ENCODE measurements around the gene TMEM135.
"Not testable (repeated sequence)": the region's sequence is repeated elsewhere in the genome, so short reads cannot be mapped to it uniquely, and the experiment has no call there.

TMEM135 gene

DNA sequence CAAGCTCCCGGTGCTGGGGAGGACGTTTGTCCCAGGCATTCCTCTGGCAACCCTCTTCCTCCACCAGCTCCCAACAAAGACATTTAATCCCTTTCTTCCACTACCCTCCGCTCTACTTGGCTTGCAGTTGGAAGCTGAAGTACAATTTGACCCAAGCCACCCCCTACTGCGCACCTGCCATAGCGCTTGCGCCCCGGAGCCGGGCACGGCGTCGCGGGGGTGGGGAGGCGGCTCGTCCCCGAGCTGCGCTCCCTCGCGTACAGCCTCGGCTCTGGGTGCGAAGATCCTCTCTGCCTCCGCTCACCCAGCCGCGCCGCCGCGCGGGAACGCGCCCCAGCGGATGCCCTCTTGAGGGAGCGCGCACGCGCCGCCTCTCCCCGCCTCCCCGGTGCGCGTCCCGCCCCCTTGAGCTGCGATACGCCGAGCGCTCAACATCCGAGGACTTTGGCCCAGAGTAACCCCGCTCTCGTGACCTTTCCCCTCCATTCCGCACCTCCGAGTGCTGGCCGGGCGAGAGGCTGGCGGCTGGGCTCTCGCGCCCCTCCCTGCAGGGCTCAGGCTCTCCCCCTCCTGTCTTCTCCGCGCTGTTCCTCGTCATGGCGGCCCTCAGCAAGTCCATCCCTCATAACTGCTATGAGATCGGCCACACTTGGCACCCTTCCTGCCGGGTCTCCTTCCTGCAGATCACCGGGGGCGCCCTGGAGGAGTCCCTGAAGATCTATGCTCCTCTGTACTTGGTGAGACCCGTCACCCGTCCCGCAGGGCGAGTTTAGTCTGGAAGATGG is at the start of gene TMEM135:
TMEM135 (plus strand) TSS at position 485 of the 785 bp plus-strand sequence; CDS start at position 597, 112 bp downstream.
- DNase-seq (ENCODE audit: low read depth in 2 of 2): peak; percentile 60 to 68

DNA sequence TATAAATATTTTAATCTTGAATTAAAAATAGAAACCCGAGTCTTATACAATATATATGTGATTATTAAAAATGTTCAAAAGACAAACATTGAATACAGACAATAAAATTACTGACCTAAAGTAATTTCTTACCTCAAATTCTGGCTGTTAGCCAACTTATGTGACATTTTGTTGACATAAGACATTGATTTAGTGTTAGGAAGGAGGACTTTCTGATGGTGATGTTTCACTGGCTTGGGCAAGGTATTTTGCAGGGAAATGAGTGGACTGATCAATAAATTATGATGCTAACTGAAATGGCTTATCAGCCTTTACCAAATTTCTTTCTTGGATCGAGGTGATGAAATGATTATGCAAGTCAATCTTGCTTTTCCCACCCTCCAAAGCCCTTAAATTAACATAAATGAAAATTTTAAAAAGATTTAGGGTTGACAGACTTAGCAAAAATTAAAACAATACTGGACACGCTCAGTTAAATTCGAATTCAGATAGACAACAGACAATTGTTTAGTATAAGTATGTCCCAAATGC is 49.3 kb upstream of the TMEM135 start:
- DNase-seq (ENCODE audit: low read depth in 2 of 2): no peak

DNA sequence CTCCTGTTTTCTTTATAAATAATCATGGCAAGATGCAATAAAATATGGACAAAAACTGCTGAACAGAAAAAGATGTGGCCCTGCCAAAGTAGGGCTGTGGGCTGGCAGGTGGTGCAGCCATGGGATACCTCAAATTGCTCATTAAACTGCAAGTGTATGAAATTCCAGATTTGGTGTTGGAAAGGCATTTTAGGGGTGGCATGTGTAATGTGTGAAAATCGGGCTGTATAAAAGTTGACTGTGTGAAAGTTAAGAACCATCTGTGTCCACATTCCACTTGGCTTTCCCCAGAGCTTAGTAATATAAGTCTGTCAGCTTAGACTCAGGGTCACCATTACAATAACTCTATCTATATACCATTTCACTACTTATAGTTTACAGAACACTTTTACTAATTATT is 47.7 kb upstream of the TMEM135 start:
- DNase-seq (ENCODE audit: low read depth in 2 of 2): no peak

DNA sequence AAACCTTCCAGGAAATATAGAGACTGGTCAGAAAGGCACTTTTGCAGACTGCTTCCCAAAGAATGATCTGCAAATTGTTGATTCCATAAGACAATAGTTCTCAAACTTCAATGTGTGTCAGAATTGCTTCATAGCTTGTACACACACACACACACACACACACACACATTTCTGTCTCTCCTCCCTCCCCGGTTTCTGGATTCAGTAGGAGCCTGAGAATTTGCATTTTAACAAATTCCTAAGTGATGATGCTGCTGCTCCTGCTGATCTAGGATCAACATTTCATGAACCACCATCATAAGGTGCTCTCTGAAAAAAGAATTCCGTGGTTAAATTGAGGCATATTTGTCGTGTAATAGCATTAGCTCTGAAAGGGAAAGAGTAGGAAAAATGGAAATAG is 47.2 kb upstream of the TMEM135 start:
- peak; percentile 42 to 50 for DNase-seq (ENCODE audit: low read depth in 2 of 2)

DNA sequence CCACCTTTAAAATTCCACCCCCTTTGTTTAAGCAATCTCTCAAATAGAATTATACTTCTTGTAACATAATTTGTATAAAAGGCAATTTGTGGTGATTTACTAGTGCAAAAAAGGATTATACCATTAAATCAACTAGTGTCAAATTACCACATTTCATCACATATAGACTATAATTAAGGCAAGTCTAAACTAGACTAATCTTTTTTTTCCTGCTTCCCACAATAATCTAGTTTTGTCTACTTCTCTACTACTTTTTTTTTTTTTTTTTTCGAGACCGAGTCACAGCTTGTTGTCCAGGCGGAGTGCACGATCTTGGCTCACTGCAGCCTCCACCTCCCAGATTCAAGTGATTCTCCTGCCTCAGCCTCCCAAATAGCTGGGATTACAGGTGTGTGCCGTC is 46.4 kb upstream of the TMEM135 start:
- DNase-seq (ENCODE audit: low read depth in 2 of 2): no peak

DNA sequence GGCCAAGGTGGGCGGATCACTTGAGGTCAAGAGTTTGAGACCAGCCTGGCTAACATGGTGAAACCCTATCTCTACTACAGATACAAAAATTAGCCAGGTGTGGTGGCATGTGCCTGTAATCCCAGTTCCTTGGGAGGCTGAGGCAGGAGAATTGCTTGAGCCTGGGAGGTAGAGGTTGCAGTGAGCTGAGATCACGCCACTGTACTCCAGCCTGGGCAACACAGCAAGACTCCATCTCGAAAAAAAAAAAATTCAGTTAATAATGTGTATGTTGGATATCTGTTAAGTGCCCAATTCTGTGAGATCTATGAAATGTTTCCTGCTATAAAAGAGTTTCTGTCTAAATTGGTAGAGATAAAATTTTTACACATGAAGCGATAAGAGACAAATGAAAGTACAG is 45.4 kb upstream of the TMEM135 start:
- DNase-seq (ENCODE audit: low read depth in 2 of 2): not testable (repeated sequence)

DNA sequence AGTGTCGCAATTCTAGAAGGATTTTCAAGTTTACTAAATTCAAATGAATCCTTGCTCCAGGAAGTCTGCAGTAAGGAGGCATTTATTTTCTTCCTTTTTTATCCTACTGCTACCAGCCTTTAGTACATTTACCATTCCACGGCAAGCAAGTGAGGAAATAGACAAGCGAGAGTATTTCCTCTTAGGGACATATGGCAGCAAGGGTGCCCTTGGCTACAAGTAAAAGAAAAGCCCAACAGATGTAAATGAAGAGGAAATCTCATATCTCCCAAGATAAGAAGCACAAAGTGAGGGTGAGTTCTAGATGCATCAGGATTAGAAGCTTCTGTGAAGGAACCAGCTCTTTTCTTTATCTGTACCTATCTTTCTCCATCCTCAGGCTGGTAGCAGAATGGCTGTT is 44.7 kb upstream of the TMEM135 start:
- DNase-seq (ENCODE audit: low read depth in 2 of 2): no peak

DNA sequence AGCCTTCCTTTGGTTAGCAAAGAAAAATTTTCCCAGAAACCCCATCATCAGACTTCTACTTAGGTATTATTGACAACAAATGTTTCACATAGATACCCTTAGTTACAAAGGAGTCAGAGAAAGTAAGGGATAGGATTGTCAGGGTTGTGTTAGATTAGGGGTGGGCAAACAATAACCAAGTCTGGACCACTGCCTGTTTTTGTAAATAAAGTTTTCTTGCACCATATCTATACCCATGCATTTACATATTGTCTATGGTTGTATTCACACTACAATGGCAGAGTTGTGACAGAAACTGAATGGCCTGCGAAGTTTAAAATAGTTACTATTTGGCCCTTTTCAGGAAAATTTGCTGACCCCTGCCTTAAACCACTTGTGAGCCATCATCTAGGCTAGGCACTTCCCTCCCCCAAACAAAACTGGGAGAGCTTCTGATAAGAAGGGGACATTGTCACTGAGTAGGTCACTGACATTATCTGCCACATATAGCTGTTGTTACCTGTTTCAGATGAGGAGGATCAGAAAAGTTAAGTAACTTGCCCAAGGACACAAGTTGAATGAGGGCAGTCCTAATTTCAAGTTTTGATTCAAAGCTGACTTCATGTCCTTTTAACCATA is 40.7 kb upstream of the TMEM135 start:
- no peak for DNase-seq (ENCODE audit: low read depth in 2 of 2)

DNA sequence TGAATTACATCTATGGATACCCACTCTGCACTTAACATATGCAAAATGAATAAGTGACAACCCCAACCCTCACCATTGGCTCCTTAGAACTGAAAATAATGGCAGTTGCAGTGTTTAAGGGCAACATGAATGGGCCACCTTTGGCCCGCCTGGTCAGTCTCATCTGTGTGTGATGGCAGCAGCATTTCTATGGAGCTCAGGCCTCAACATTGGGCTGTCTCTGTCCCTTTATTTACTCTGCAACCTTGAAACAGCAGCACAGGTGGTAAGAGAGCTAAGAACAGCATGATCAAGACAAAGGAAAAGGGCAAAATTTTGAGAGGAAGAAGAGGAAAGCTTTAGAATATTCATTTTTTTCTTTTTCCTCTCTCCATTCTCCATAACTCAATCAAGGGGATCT is 38.3 kb upstream of the TMEM135 start:
- no peak for DNase-seq (ENCODE audit: low read depth in 2 of 2)

DNA sequence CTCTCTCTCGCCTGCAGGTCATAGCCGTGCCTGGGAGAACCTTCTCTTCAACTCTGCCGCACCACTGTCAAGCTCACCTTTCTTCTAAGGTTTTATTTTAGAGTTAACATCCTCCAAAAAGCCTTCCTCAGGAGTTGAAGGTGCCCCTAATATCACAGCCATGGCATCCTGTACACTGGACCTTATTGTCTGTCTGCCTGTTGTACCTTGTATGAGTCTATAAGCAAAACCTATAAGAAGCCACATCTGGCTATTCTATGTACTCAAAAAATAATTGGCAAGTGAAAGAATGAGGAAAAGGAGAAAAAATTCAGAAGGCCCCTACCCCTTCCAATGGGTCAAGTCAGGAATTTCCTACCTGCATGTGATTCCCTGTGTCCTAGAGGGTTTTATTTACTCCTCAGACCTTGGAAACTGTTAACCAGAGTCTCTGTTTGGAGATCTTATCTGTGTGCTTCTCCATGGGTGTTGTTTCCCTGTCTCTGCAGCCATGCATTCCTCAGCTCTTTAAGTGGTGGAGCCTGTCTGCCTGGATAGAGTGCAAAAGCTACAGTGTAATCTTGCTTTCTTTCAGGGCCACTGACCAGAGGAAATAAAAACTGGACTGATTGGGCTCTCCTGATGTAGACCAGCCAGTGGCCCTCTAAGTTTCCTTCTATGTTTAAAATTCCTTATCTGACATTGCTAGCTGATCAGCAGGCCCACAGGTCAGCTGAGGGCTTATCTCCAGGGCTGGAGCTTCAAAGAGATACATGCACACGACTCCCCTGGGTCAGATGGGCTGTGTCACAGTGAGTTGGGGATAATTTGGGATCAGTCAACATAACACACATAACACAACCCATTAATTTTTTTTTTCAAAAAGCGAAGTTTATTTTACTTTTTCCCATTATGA is 37.6 kb upstream of the TMEM135 start:
- DNase-seq (ENCODE audit: low read depth in 2 of 2): no peak

DNA sequence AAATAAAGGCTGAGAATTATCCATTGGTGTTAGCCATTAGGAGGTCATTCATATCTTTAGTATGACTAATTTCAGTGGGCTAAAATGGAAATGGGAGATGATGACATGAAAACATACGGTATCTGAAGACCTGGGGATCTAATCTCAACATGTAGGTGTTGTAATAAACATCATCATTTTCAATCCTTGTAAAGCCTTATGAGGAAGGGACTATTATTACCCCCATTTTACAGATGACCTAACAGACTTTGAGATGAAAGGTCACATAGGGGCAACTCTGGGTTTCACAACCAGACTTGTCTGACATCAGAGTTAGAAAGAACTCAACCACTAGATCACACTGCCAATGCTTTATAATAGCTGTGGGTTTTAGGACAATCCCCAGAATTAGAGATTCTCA is 34.8 kb upstream of the TMEM135 start:
- no peak for DNase-seq (ENCODE audit: low read depth in 2 of 2)

DNA sequence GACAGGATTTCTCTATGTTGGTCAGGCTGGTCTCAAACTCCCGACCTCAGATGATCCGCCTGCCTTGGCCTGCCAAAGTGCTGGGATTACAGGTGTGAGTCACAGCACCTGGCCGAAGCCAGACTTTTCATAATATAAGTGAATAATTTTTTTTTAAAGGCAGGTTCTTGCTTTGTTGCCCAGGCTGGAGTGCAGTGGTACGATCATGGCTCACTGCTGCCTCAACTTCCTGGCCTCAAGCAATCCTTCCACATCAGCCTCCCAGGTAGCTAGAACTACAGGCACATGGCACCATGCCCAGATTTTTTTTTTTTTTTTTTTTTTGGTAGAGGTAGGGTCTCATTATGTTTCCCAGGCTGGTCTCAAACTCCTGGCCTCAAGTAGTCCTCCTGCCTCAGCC is 33.5 kb upstream of the TMEM135 start:
- DNase-seq (ENCODE audit: low read depth in 2 of 2): not testable (repeated sequence)

DNA sequence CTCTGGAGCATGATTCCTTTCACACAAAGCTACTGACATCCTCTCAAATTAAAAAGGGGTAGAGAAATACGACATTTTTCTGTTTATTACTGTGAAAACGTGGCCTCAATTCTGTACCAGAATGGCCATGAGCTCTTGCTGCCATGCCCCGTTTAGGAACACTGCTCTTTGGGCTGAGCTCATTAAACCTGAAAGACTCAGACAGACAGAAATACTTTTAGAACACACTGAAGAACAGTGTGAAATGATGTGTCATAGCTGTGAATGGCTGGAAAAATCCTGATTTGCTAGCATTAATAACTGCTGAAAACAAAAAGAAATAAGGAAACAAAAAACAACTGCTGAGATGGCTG is 32.2 kb upstream of the TMEM135 start:
- no peak for DNase-seq (ENCODE audit: low read depth in 2 of 2)

DNA sequence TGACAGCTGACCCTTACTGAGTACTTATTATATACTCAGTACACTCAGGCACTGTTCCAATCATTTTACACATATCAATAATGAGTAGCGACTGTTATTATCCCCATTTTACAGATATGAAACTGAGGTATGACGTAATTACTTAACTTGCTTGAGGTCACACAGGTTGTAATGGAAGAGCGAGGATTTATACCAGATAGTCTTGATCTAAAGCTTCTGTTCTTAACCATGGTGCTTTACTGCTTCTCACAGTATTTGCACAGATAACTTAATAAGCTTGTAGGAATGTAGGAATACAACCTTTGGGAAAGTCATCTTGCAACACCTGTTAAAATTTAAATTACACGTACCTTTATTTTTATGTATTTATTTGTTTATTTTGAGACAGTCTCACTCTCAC is 31.7 kb upstream of the TMEM135 start:
- DNase-seq (ENCODE audit: low read depth in 2 of 2): no peak

DNA sequence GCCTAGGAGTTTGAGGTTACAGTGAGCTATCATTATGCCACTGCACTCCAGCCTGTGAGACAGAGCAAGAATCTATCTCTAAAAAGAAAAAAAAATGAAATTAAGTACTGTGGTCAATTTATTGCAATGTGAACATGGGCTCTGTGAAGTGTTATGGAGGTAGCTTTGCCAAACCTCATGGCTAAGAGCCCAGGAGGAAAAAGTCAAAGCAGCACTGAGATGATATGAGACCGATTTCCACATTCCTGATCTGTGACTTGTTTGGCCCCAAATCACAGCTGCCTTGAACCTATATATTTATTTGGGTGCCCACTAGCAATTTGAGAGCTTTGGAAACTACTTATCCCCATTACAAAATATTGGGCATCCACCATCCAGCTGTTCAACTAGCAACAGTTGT is 29.8 kb upstream of the TMEM135 start:
- peak in 1 of 2 experiments; percentile 43 for DNase-seq (ENCODE audit: low read depth in 2 of 2)

DNA sequence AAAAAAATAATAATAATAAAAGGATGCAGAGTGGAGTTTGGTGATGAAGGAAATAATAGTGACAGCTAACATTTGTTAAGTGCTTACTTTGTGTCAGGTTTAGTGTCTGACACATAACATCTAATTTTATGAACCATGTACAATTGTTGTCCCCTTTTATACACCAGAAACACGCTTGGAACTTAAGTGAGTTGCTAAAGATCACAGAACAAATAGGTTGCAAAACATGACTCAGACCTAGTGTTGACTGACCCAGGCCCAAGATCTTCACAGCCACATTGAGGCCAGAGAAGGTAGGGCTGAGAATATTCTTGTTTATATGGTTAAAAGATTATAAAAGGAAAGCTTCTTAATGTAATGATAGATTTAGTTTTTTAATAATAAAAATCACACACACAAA is 25.6 kb upstream of the TMEM135 start:
- DNase-seq (ENCODE audit: low read depth in 2 of 2): no peak

DNA sequence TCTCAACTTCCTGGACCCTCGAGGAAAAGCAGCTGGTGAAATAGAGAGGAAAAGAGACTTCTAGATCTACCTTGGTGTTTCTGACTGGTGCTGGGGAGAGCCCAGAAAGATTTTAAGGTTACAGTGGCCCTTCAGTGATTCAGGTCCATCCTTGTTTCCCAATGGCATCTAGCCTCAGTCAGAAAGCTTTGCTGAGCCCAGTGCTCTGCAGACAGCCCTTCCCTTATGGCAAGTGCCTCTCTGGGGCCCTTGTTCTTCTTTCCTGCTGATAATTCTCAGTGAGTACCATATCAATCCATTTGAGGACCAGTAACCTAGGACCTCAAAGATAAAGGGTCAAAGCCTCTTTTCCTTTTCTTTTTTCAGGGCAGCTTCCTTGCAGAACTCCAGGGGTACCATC is 25.1 kb upstream of the TMEM135 start:
- DNase-seq (ENCODE audit: low read depth in 2 of 2): no peak

DNA sequence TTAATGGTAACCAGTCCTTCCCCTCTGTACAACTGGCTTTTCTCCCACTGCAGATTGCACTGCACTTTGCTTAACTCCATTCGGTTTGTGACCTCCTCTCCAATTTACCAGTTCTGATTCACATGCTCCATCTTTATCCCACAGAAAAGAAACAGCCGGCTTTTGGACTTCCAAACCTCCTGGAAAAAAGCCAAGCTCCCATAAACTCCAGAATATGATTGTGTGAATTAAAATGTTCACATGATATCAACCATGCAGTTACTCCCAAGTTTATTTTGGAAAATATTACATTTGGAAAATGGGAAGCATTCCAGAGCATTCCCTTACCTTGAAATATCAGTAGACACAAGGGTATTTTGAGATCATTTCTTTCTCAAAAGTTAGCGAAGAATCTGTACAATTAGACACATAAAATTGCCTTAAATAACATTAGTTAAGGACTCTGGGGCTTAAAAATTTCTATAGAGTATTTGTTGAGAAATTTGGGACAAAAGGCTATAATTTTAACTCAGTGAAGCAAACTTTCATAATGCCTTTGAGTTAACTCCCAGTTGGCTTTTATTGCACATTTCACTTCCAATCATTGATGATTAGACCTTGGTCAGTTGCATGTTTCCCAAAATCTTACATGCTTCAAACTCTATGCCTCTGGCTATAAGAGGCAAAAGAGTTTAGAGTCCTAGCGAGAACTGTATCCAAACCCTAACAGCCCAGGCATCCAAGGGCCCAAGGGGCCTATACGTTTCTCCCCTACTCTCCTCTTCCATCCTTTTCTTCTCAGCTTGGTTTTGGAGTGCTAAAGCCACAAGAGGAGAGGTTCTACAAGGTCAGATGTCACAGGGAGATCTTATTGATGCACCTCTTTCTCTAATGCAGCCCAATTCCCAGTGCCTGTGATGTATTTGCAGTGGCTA is 23.6 kb upstream of the TMEM135 start:
- no peak for DNase-seq (ENCODE audit: low read depth in 2 of 2)

DNA sequence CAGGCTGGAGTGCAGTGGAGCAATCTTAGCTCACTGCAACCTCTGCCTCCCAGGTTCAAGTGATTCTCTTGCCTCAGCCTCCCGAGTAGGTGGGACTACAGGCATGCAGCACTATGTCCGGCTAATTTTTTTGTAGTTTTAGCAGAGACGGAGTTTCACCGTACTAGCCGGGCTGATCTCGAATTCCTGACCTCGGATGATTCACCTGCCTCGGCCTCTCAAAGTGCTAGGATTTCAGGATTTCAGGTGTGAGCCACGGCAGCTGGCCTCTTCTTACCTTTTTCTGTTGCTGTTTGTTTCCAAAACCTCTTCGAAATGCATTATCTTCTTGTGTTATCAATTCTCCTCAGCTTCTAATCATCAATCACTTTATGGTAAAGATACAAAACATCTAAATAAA is 22.1 kb upstream of the TMEM135 start:
- no peak for DNase-seq (ENCODE audit: low read depth in 2 of 2)

DNA sequence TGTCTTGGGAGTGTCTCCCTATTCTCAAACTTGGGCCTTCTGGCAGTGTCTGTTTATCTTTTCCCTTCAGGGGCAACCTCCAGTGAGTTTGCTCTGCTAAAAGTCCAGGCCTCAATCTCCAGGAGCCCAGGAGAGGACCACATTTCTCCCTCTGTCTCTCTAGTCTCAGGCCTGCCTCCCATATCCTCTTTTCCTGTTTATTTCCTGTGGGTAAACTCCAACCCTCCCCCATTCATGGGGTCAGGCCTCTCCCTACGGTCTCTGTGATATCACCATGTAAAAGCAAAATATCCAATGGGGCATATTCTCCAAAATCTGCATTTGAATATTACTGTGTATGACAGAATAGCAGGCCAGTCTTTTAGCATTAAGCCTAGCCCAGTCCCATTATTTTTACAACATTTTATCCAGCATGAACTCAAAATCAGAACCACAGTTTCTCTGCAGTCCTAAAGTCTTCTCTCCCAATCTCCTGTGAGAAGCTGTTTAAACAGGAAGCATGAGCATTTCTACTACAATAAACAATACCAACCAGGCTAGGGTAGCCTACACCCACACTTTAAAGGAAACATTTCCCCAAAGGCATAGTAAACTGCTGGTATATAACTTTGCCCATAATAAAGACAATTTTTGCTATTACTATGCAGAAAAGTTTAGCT is 18.0 kb upstream of the TMEM135 start:
- DNase-seq (ENCODE audit: low read depth in 2 of 2): no peak

DNA sequence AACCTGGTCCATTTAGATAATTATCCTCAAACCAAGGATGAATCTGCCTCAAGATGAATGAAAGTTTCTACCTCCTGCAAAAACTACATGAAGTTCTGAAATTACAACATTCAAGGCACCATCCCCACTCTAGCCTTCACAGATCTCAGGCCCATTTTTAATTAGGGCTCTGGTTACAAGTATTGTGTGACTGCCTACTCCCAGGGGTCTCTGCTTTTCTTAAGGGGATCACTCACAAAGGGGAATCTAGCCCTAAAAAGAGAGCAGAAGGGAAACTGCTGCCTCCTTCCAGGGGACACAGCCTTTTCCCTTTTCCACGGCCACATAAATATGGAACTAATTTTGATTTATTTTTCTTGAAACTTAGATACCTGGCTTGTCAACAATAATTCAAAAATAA is 17.4 kb upstream of the TMEM135 start:
- no peak for DNase-seq (ENCODE audit: low read depth in 2 of 2)

Measured in fibroblast of skin of left biceps (primary cell).